ENCODE results near the gene LRIG3. TPM values are rescaled to one million over a fixed set of nuclear protein-coding genes. Genes with fewer than 3 reads are reported as not detected.
"Not testable (repeated sequence)": the region's sequence is repeated elsewhere in the genome, so short reads cannot be mapped to it uniquely, and the experiment has no call there.

Gene LRIG3
- polyA plus RNA-seq, 3 donors, result not detected

DNA sequence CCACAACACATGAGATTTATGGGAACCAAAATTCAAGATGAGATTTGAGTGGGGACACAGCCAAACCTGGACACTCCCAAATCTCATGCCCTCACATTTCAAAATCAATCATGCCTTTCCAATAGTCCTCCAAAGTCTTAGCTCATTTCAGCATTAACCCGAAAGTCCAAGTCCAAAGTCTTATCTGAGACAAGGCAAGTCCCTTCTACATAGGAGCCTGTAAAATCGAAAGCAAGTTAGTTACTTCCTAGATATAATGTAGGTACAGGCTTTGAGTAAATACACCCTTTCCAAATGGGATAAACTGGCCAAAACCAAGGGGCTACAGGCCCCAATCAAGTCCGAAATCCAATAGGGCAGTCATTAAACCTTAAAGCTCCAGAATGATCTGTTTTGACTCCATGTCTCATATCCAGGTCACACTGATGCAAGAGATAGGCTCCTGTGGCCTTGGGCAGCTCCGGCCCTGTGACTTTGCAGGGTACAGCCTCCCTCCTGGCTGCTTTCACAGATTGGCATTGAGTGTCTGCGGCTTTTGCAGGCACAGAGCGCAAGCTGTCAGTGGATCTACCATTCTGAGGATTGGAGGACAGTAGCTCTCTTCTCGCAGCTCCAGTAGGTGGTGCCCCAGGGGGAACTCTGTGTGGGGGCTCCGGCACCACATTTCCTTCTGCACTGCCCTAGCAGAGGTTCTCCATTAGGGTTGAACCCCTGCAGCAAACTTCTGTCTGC, 60.1 kb downstream of the LRIG3 start:
- no peaks in the 10 kb centered on the region for H4K20me1 ChIP-seq (ENCODE audit: insufficient read depth, low read length)
- Mint-ChIP-seq H3K9me3 (peaks cover 7 to 42% (median 17%) of the 10 kb centered on the region in 7 donors), H3K4me3 (no peak overlapping the region), H3K4me1 (no peaks in the 10 kb centered on the region), H3K36me3 (no peaks in the 10 kb centered on the region), H3K27ac (no peak overlapping the region), H3K27me3 (ENCODE audit: low read depth in 3 of 3) (peaks cover 0 to 4% (median 0%) of the 10 kb centered on the region in 3 donors)
- TF ChIP-seq, protein P1, sequence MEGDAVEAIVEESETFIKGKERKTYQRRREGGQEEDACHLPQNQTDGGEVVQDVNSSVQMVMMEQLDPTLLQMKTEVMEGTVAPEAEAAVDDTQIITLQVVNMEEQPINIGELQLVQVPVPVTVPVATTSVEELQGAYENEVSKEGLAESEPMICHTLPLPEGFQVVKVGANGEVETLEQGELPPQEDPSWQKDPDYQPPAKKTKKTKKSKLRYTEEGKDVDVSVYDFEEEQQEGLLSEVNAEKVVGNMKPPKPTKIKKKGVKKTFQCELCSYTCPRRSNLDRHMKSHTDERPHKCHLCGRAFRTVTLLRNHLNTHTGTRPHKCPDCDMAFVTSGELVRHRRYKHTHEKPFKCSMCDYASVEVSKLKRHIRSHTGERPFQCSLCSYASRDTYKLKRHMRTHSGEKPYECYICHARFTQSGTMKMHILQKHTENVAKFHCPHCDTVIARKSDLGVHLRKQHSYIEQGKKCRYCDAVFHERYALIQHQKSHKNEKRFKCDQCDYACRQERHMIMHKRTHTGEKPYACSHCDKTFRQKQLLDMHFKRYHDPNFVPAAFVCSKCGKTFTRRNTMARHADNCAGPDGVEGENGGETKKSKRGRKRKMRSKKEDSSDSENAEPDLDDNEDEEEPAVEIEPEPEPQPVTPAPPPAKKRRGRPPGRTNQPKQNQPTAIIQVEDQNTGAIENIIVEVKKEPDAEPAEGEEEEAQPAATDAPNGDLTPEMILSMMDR (IDR thresholded peaks at IDR 0.05), result no peak
- H3K27ac ChIP-seq (ENCODE audit: low read depth in 1 of 2, low read length in 2 of 2), result no peak overlapping the region
- intact Hi-C loops (cut with micrococcal nuclease), result no loop called here
- 100% methylated on average over 4 of the region's 8 CpGs for WGBS (ENCODE audit: insufficient coverage)
- H3K4me3 ChIP-seq (replicated peaks in 1 of 3; ENCODE audit: low read depth in 2 of 3, low read length in 3 of 3), result no peak overlapping the region
- H2AFZ ChIP-seq (ENCODE audit: insufficient read depth, low read depth, low read length, poor library complexity, severe bottlenecking), result no peak overlapping the region
- no peak overlapping the region for H3K9ac ChIP-seq (ENCODE audit: insufficient read depth, low read length, poor library complexity, severe bottlenecking)
- H3K36me3 ChIP-seq (replicated peaks in 1 of 2; ENCODE audit: control insufficient read depth in 1 of 2, insufficient read depth in 2 of 2, low read length in 2 of 2), result no peaks in the 10 kb centered on the region
- H3K79me2 ChIP-seq (ENCODE audit: insufficient read depth, low read length), result no peaks in the 10 kb centered on the region
- H3K4me1 ChIP-seq (ENCODE audit: control insufficient read depth in 1 of 2, insufficient read depth in 2 of 2, low read length in 2 of 2), result no peaks in the 10 kb centered on the region
- H3K9me3 ChIP-seq (replicated peaks in 1 of 2; ENCODE audit: control insufficient read depth in 1 of 2, insufficient read depth in 1 of 2, low read length in 2 of 2), result peaks cover 16 to 29% of the 10 kb centered on the region in 2 donors
- H3K4me2 ChIP-seq (replicated peaks; ENCODE audit: extremely low read depth, low read length, poor library complexity, severe bottlenecking), result no peak overlapping the region
- no peak for DNase-seq
- no peaks in the 10 kb centered on the region for H3K27me3 ChIP-seq (ENCODE audit: control insufficient read depth in 2 of 2, insufficient read depth in 2 of 2, low read length in 2 of 2)

DNA sequence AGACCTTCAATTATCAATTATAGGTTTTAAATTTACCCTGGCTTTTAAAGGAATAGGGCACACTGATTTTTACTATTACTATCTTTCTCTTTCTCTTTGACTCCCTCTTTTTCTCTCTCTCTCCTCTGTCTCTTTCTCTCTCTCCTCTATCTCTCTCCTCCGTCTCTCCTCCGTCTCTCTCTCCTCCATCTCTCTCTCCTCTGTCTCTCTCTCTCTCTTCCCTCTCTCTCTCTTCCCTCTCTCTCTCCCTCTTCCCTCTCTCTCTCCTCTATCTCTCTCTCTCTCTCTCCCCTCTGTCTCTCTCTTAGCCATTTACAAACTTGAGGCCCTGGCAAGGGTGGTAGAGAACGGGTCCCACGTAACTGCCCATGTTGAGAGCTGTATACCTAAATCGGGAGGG, 62.3 kb downstream of the LRIG3 start:
- Mint-ChIP-seq H3K4me1 (no peaks in the 10 kb centered on the region), H3K9me3 (peaks cover 11 to 50% (median 26%) of the 10 kb centered on the region in 7 donors), H3K27ac (no peak overlapping the region), H3K27me3 (ENCODE audit: low read depth in 3 of 3) (peaks cover 0 to 4% (median 2%) of the 10 kb centered on the region in 3 donors), H3K4me3 (no peak overlapping the region), H3K36me3 (no peaks in the 10 kb centered on the region)
- H3K4me3 ChIP-seq (replicated peaks in 1 of 3; ENCODE audit: low read depth in 2 of 3, low read length in 3 of 3), result no peak overlapping the region
- H3K9ac ChIP-seq (ENCODE audit: insufficient read depth, low read length, poor library complexity, severe bottlenecking), result no peak overlapping the region
- H4K20me1 ChIP-seq (ENCODE audit: insufficient read depth, low read length), result no peaks in the 10 kb centered on the region
- H3K36me3 ChIP-seq (replicated peaks in 1 of 2; ENCODE audit: control insufficient read depth in 1 of 2, insufficient read depth in 2 of 2, low read length in 2 of 2), result no peaks in the 10 kb centered on the region
- TF ChIP-seq, protein P1 (IDR thresholded peaks at IDR 0.05), result no peak
- no peak overlapping the region for H3K27ac ChIP-seq (ENCODE audit: low read depth in 1 of 2, low read length in 2 of 2)
- no peak overlapping the region for H2AFZ ChIP-seq (ENCODE audit: insufficient read depth, low read depth, low read length, poor library complexity, severe bottlenecking)
- 93% methylated on average over 5 of the region's 5 CpGs for WGBS (ENCODE audit: insufficient coverage)
- H3K79me2 ChIP-seq (ENCODE audit: insufficient read depth, low read length), result no peaks in the 10 kb centered on the region
- no peaks in the 10 kb centered on the region for H3K4me1 ChIP-seq (ENCODE audit: control insufficient read depth in 1 of 2, insufficient read depth in 2 of 2, low read length in 2 of 2)
- DNase-seq, result no peak
- H3K9me3 ChIP-seq (replicated peaks in 1 of 2; ENCODE audit: control insufficient read depth in 1 of 2, insufficient read depth in 1 of 2, low read length in 2 of 2), result peaks cover 18 to 26% of the 10 kb centered on the region in 2 donors
- no peaks in the 10 kb centered on the region for H3K27me3 ChIP-seq (ENCODE audit: control insufficient read depth in 2 of 2, insufficient read depth in 2 of 2, low read length in 2 of 2)
- intact Hi-C loops (cut with micrococcal nuclease), result no loop called here
- H3K4me2 ChIP-seq (replicated peaks; ENCODE audit: extremely low read depth, low read length, poor library complexity, severe bottlenecking), result no peak overlapping the region

DNA sequence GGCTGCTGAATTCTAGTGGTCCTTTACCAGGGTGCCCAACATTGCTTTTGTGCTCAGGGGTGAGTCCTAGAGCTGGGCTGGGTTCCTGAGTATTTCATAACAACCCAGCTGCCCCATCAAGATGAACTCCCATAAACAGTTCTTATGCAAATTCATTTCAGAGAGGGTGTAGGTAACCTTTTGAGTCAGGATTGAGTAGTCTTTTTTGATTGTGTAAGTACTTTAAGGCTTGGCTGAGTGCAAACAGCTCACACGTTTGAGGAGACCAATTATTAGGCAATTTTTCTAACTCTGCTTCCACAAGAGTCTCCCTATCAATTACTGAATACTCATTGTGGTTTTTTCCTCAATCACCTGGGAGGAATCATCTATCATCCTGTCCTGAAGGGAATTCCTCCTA, 63.1 kb downstream of the LRIG3 start:
- H3K9me3 ChIP-seq (replicated peaks in 1 of 2; ENCODE audit: control insufficient read depth in 1 of 2, insufficient read depth in 1 of 2, low read length in 2 of 2), result peaks cover 15 to 23% of the 10 kb centered on the region in 2 donors
- H3K4me3 ChIP-seq (replicated peaks in 1 of 3; ENCODE audit: low read depth in 2 of 3, low read length in 3 of 3); H3K27me3 ChIP-seq (ENCODE audit: control insufficient read depth in 2 of 2, insufficient read depth in 2 of 2, low read length in 2 of 2); H2AFZ ChIP-seq (ENCODE audit: insufficient read depth, low read depth, low read length, poor library complexity, severe bottlenecking); intact Hi-C loops (cut with micrococcal nuclease); H3K4me3 Mint-ChIP-seq; H3K4me1 Mint-ChIP-seq; H3K9ac ChIP-seq (ENCODE audit: insufficient read depth, low read length, poor library complexity, severe bottlenecking); H3K36me3 Mint-ChIP-seq; H3K79me2 ChIP-seq (ENCODE audit: insufficient read depth, low read length); H3K36me3 ChIP-seq (replicated peaks in 1 of 2; ENCODE audit: control insufficient read depth in 1 of 2, insufficient read depth in 2 of 2, low read length in 2 of 2); H3K27ac Mint-ChIP-seq; H4K20me1 ChIP-seq (ENCODE audit: insufficient read depth, low read length); H3K27ac ChIP-seq (ENCODE audit: low read depth in 1 of 2, low read length in 2 of 2); H3K27me3 Mint-ChIP-seq (ENCODE audit: low read depth in 3 of 3); H3K4me1 ChIP-seq (ENCODE audit: control insufficient read depth in 1 of 2, insufficient read depth in 2 of 2, low read length in 2 of 2); H3K4me2 ChIP-seq (replicated peaks; ENCODE audit: extremely low read depth, low read length, poor library complexity, severe bottlenecking); DNase-seq: not testable (repeated sequence)
- WGBS (ENCODE audit: insufficient coverage), result no CpG with 5 or more reads among the region's 1 CpG
- peaks cover 11 to 53% (median 26%) of the 10 kb centered on the region in 7 donors for H3K9me3 Mint-ChIP-seq
